Tibial artery (tissue), 4 donors: ENCODE measurements around the gene STN1.
A peak's percentile ranks its signal among the peaks of the same experiment; 100 is the strongest.

Experiments used
- DNase-seq, 2 donors: peaks; one replicate each; pipeline ENCODE4 v3.0.0-alpha.2; 2019
- H3K27ac ChIP-seq, 2 donors: fragments of 200-600 bp; sonication (generic) in 1 of 2; 1 replicate in 1 of 2; 2 replicates in 1 of 2; pipeline ENCODE4 v1.5.1; 2018 to 2019; ENCODE audit warnings: mild to moderate bottlenecking in 1 of 2
- H3K27me3 ChIP-seq, 2 donors: fragments of 200-600 bp; sonication (generic) in 1 of 2; one replicate each; pipeline versions ENCODE4 v1.5.1 to v1.6.0; 2016 to 2019
- H3K36me3 ChIP-seq, 3 donors: fragments of 200-600 bp; sonication (generic) in 2 of 3; one replicate each; pipeline ENCODE4 v1.5.1; 2016 to 2019; ENCODE audit warnings: mild to moderate bottlenecking in 2 of 3
- H3K4me1 ChIP-seq, 4 donors: fragments of 200-600 bp; sonication (generic) in 2 of 4; 1 replicate in 3 of 4; 2 replicates in 1 of 4; pipeline ENCODE4 v1.5.1; 2016 to 2019
- H3K4me3 ChIP-seq, 2 donors: fragments of 200-600 bp; sonication (generic) in 1 of 2; 1 replicate in 1 of 2; 2 replicates in 1 of 2; pipeline ENCODE4 v1.5.1; 2018 to 2019; ENCODE audit warnings: mild to moderate bottlenecking in 2 of 2
- H3K9me3 ChIP-seq, 3 donors: fragments of 200-600 bp; sonication (generic) in 1 of 3; one replicate each; pipeline ENCODE4 v1.5.1; 2016 to 2019
- intact Hi-C: fragments of 100-400 bp; cut with DNase I; formaldehyde crosslinking; loops from one replicate; pipeline ENCODE4 v1.15.0; 2023; ENCODE audit warnings: low total_unique reads
- TF ChIP-seq, protein P1 (sequence below), 2 experiments: fragments of 200-600 bp in 1 of 2; fragments of 450-650 bp in 1 of 2; IDR thresholded peaks; one replicate each; pipeline ENCODE4 v1.5.1; 2017 to 2019; ENCODE audit warnings: antibody characterized with exemption in 2 of 2, mild to moderate bottlenecking in 1 of 2, moderate library complexity in 1 of 2

Gene STN1

GRCh38 chr10:103854265-103854685, 63.7 kb downstream of the STN1 start:
- intact Hi-C loops, result loop anchor here (10.0 kb wide), 1 partner anchor 249 kb away; no protein-coding TSS in a partner anchor
- H3K36me3 ChIP-seq, result no peaks in the 10 kb centered on the region
- no peaks in the 10 kb centered on the region for H3K9me3 ChIP-seq
- DNase-seq, result peak in 1 of 2 donors; percentile 67
- peak overlapping the region; percentile 55 to 62 for H3K27ac ChIP-seq
- no peaks in the 10 kb centered on the region for H3K27me3 ChIP-seq
- peak overlapping the region; percentile 57 to 61 for H3K4me3 ChIP-seq
- peaks cover 0 to 65% (median 41%) of the 10 kb centered on the region in 4 donors for H3K4me1 ChIP-seq
- TF ChIP-seq, protein P1, sequence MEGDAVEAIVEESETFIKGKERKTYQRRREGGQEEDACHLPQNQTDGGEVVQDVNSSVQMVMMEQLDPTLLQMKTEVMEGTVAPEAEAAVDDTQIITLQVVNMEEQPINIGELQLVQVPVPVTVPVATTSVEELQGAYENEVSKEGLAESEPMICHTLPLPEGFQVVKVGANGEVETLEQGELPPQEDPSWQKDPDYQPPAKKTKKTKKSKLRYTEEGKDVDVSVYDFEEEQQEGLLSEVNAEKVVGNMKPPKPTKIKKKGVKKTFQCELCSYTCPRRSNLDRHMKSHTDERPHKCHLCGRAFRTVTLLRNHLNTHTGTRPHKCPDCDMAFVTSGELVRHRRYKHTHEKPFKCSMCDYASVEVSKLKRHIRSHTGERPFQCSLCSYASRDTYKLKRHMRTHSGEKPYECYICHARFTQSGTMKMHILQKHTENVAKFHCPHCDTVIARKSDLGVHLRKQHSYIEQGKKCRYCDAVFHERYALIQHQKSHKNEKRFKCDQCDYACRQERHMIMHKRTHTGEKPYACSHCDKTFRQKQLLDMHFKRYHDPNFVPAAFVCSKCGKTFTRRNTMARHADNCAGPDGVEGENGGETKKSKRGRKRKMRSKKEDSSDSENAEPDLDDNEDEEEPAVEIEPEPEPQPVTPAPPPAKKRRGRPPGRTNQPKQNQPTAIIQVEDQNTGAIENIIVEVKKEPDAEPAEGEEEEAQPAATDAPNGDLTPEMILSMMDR (IDR thresholded peaks at IDR 0.05), result no peak

DNA sequence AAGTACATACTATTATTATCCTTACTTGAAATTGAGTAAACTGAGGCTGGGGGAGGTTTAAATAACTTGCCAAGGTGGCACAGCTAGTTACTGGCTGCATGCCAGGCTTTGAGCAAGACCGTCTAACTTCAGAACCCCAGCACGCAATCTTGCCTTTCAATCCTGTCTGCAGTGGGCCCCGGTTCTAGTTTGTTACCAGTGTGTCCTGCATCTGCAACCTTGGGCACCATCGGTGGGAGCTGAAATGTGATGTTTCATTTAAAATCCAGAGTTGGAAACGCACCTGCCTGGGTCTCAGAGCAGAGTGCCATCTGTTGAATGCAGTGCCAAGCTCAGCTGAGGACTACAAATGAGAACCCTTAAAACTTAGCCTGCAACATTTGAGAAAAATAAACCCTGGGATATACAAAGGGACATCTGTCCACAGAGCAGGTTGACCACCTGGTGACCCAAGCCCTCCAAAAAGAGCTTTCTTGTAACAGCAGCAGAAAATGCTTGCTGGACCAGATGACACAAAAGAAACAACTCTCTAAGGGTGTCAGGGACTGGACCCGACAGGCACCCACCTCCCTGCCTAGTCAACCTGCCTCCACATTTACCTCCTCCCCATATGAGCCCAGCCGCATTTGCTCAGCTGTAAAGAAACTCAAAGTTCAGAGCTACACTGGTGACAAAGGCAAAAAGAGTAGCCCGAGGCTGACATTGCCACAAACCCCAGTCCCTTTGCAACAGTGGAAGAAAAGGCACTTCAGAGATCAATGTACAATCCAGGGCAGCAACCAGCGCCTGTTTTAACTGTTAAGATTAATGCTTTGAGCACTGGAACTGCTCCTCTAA, 64.3 kb downstream of the STN1 start:
- Histone ChIP-seq H3K4me3 (peak overlapping the region; percentile 57 to 61), H3K27ac (peak overlapping the region in 1 of 2 donors; percentile 55), H3K4me1 (peaks cover 0 to 61% (median 42%) of the 10 kb centered on the region in 4 donors), H3K9me3 (no peaks in the 10 kb centered on the region), H3K27me3 (no peaks in the 10 kb centered on the region), H3K36me3 (no peaks in the 10 kb centered on the region)
- TF ChIP-seq, protein P1 (IDR thresholded peaks at IDR 0.05), result no peak
- intact Hi-C loops, result loop anchor here (10.0 kb wide), 1 partner anchor 249 kb away; no protein-coding TSS in a partner anchor
- DNase-seq, result peak in 1 of 2 donors; percentile 62

GRCh38 chr10:103852856-103853255, 65.1 kb downstream of the STN1 start:
- peak in 1 of 2 donors; percentile 42 for DNase-seq
- TF ChIP-seq, protein P1 (IDR thresholded peaks at IDR 0.05), result no peak
- Histone ChIP-seq H3K27ac (no peak overlapping the region), H3K9me3 (no peaks in the 10 kb centered on the region), H3K4me3 (no peak overlapping the region), H3K36me3 (no peaks in the 10 kb centered on the region), H3K4me1 (peaks cover 0 to 55% (median 40%) of the 10 kb centered on the region in 4 donors), H3K27me3 (no peaks in the 10 kb centered on the region)
- intact Hi-C loops, result loop anchor here (10.0 kb wide), 1 partner anchor 248 kb away; no protein-coding TSS in a partner anchor

DNA sequence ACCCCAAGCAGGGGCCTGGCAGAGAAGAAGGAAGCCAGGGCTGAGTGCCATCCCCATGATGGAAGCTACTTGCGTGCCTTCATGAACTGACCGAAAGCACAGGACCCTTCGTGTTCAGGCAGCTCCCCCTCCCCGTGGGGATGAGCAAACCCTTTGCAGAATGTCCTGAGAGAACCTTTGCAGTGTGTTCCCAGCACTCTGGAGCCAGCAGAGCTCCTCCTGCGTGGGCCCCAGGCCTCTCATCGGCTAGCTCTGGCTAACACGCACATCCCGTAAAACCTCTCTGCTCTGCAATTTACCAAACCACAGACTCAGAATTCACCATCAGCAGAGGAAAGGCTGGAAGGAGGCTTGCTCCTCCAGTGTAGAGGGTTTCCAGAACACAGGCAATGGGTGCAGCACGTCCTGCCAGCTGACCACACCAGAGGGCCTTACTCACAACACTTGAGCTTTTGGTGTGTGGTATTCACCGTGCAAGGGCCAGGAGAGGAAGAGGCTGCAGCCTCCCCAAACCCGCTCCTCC, 65.7 kb downstream of the STN1 start:
- peaks cover 0 to 54% (median 40%) of the 10 kb centered on the region in 4 donors for H3K4me1 ChIP-seq
- DNase-seq, result peak in 1 of 2 donors; percentile 65
- intact Hi-C loops, result loop anchor here (10.0 kb wide), 1 partner anchor 247 kb away; no protein-coding TSS in a partner anchor
- no peaks in the 10 kb centered on the region for H3K9me3 ChIP-seq
- no peaks in the 10 kb centered on the region for H3K27me3 ChIP-seq
- no peak overlapping the region for H3K4me3 ChIP-seq
- H3K27ac ChIP-seq, result no peak overlapping the region
- TF ChIP-seq, protein P1 (IDR thresholded peaks at IDR 0.05), result no peak
- no peaks in the 10 kb centered on the region for H3K36me3 ChIP-seq

- TF ChIP-seq, protein P1 (IDR thresholded peaks at IDR 0.05), result no peak
- Histone ChIP-seq H3K36me3 (no peaks in the 10 kb centered on the region), H3K4me3 (no peak overlapping the region), H3K27ac (no peak overlapping the region), H3K9me3 (no peaks in the 10 kb centered on the region), H3K4me1 (peaks cover 0 to 53% (median 36%) of the 10 kb centered on the region in 4 donors), H3K27me3 (no peaks in the 10 kb centered on the region)
- intact Hi-C loops, result loop anchor here (10.0 kb wide), 1 partner anchor 246 kb away; no protein-coding TSS in a partner anchor
- DNase-seq, result peak in 1 of 2 donors; percentile 29
These were observed 66.7 kb downstream of the STN1 start for GRCh38 chr10:103851261-103851660.
